ENCODE data around the gene LCN6.

DNA sequence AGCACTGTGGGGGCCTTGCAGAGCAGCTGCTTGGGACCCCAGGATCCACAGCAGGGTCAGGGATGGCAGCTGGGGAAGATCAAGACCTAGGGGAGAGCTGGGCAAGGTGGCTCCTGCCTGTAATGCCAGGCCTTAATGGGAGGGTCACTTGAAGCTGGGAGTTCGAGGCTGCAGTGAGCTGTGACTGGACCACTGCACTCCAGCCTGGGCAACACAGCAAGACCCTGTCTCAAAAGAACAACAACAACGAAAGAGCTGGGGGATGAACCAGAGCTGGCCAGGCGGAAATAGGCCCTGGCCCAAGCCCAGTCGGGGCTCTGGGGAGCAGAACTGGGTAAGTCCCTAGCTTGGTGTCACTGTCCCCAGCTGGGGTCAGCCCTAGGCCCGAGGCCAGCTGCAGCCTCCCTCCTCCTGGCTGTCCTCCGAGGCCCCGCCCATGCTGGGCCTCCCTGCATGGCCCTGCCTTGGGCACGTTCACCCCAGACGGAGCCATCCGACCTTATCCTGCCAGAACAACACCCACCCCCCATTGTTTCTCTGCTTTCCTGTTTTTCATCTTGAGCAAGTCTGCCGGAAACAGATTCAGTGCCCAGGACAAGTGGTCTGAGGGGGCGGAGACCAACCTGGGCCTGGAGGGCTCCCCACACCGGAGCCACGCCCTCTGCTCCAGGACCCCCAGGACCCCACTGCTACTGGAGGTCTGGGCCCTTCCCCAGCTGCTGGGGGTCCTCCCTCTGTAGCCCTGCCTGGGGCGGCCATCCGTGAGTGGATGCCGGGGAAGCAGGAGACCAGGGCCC, 34.0 kb downstream of the LCN6 start:
- no peak for TF ChIP-seq POLR2A (IDR thresholded peaks at IDR 0.05)
- TF ChIP-seq, protein P1, sequence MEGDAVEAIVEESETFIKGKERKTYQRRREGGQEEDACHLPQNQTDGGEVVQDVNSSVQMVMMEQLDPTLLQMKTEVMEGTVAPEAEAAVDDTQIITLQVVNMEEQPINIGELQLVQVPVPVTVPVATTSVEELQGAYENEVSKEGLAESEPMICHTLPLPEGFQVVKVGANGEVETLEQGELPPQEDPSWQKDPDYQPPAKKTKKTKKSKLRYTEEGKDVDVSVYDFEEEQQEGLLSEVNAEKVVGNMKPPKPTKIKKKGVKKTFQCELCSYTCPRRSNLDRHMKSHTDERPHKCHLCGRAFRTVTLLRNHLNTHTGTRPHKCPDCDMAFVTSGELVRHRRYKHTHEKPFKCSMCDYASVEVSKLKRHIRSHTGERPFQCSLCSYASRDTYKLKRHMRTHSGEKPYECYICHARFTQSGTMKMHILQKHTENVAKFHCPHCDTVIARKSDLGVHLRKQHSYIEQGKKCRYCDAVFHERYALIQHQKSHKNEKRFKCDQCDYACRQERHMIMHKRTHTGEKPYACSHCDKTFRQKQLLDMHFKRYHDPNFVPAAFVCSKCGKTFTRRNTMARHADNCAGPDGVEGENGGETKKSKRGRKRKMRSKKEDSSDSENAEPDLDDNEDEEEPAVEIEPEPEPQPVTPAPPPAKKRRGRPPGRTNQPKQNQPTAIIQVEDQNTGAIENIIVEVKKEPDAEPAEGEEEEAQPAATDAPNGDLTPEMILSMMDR (IDR thresholded peaks at IDR 0.05) = no peak
